HG03571 (cell line): ENCODE data around the gene ITPA.
A peak's percentile ranks its signal among the peaks of the same experiment; 100 is the strongest.
"Not testable (repeated sequence)": the region's sequence is repeated elsewhere in the genome, so short reads cannot be mapped to it uniquely, and the experiment has no call there.

ENCODE experiments used
- ATAC-seq: cut with Tn5 transposase; IDR thresholded peaks from one replicate; pipeline ENCODE4 v1.9.1; 2021; ENCODE audit not compliant: unreplicated experiment

The ITPA gene

GRCh38 chr20:3172933-3173609 lies 36.2 kb upstream of the ITPA start, which contains the start of gene LZTS3:
Gene LZTS3 (minus strand): TSS chr20:3173549. CDS start chr20:3167163, 6,386 bp downstream.
- peak; percentile 76 for ATAC-seq

GRCh38 chr20:3173610-3174441 lies 35.5 kb upstream of the ITPA start:
- ATAC-seq: no peak

GRCh38 chr20:3174442-3175261 lies 34.6 kb upstream of the ITPA start:
- ATAC-seq: no peak

GRCh38 chr20:3175270-3175669 lies 34.0 kb upstream of the ITPA start:
- ATAC-seq: no peak

GRCh38 chr20:3177746-3178485 lies 31.4 kb upstream of the ITPA start:
- ATAC-seq: no peak

GRCh38 chr20:3180319-3180718 lies 29.0 kb upstream of the ITPA start:
- ATAC-seq: no peak

- no peak for ATAC-seq
Observed at GRCh38 chr20:3181270-3181669, 28.0 kb upstream of the ITPA start.

- not testable (repeated sequence) for ATAC-seq
Observed at GRCh38 chr20:3182429-3182828, 26.9 kb upstream of the ITPA start.

GRCh38 chr20:3183896-3184612 lies 25.2 kb upstream of the ITPA start:
- ATAC-seq: no peak

- ATAC-seq: not testable (repeated sequence)
Observed at GRCh38 chr20:3187861-3188260, 21.4 kb upstream of the ITPA start.

GRCh38 chr20:3188823-3189413 lies 20.4 kb upstream of the ITPA start:
- ATAC-seq: no peak

- no peak for ATAC-seq
Observed at GRCh38 chr20:3189561-3190131, 19.7 kb upstream of the ITPA start.

- ATAC-seq: no peak
Observed at GRCh38 chr20:3190681-3191111, 18.6 kb upstream of the ITPA start.

GRCh38 chr20:3192226-3193015 lies 16.9 kb upstream of the ITPA start:
- no peak for ATAC-seq

GRCh38 chr20:3193806-3194616 lies 15.3 kb upstream of the ITPA start:
- ATAC-seq: no peak

- no peak for ATAC-seq
Observed at GRCh38 chr20:3194617-3195280, 14.5 kb upstream of the ITPA start.

GRCh38 chr20:3195590-3196237 lies 13.6 kb upstream of the ITPA start:
- no peak for ATAC-seq
